ENCODE measurements around the gene GRIN3B. TPM values are rescaled to one million over a fixed set of nuclear protein-coding genes. Genes with fewer than 3 reads are reported as not detected.

Gene GRIN3B
- total and polyA plus RNA-seq, 2 of the 4 experiments (the other 2 are of a cell fraction) = under 0.01 to 0.91 TPM

DNA sequence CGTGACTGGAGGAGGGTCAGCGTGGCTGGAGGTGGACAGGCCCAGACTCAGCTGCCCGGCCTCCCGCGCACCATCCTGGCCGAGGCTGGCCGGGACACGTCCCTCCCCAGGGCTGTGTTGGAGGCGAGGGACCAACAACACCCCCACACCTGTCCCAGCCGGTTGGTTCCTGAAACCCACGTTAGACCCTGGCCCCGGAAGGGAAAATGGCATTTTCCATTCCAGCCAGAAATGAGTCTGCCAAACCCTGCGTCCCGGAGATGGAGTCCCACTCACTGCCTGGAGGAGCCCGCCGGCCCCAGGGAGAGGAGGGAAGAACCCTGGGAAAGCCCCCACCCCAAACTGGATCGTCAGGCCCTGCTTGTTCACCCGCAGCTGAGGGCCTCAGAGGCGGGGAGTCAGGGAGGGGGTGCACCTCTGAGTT, 20.9 kb upstream of the GRIN3B start:
- Histone ChIP-seq H2BK120ac (ENCODE audit: low read depth, low read length) (no peak overlapping the region), H2BK15ac (ENCODE audit: low read depth, low read length) (no peak overlapping the region), H3K9me3 (ENCODE audit: control insufficient read depth, insufficient read depth, low read length) (no peaks in the 10 kb centered on the region), H3K9me1 (ENCODE audit: insufficient read depth, low read length) (no peaks in the 10 kb centered on the region), H3K4ac (ENCODE audit: low read depth, low read length) (no peak overlapping the region), H2AFZ (replicated peaks; ENCODE audit: low read length, poor library complexity) (no peak overlapping the region), H3K18ac (ENCODE audit: low read depth, low read length) (no peak overlapping the region), H3K27ac (ENCODE audit: insufficient read depth, low read length) (no peak overlapping the region), H3K4me3 (ENCODE audit: insufficient read depth, low read depth, low read length) (no peak overlapping the region), H3K23ac (ENCODE audit: low read depth, low read length) (no peak overlapping the region), H3K79me1 (ENCODE audit: low read depth in 1 of 2, low read length in 2 of 2) (peaks cover 0 to 9% of the 10 kb centered on the region in 2 experiments; a peak in 2 of 4 replicates), H3K14ac (replicated peaks; ENCODE audit: low read depth, low read length) (no peak overlapping the region), H2BK20ac (ENCODE audit: low read depth, low read length) (no peak overlapping the region), H3K56ac (ENCODE audit: extremely low read depth, insufficient read depth, low read length) (no peak overlapping the region), H4K5ac (ENCODE audit: low read depth, low read length) (no peak overlapping the region), H3K4me1 (ENCODE audit: control insufficient read depth, insufficient read depth, low read length) (peaks cover 11% of the 10 kb centered on the region), H3K9ac (ENCODE audit: low read depth, low read length) (no peak overlapping the region), H3K27me3 (ENCODE audit: control insufficient read depth, insufficient read depth, low read length) (no peaks in the 10 kb centered on the region), H3K36me3 (ENCODE audit: control insufficient read depth, insufficient read depth, low read length) (peaks cover 6% of the 10 kb centered on the region; the same call in 1 of the 2 replicates), H2AK5ac (ENCODE audit: low read depth, low read length) (peak overlapping the region; percentile 50; the same call in 1 of the 2 replicates), H4K91ac (ENCODE audit: insufficient read depth, low read depth, low read length) (no peak overlapping the region), H2AK9ac (replicated peaks; ENCODE audit: low read depth, low read length, poor library complexity) (peak overlapping the region; percentile 82), H4K20me1 (ENCODE audit: insufficient read depth, low read length) (no peaks in the 10 kb centered on the region), H2BK5ac (ENCODE audit: low read depth, low read length, poor library complexity, severe bottlenecking) (no peak overlapping the region), H4K8ac (ENCODE audit: low read depth in 2 of 2, low read length in 2 of 2) (no peak overlapping the region), H3K4me2 (ENCODE audit: low read depth, low read length) (no peak overlapping the region)
- intact Hi-C loops (cut with micrococcal nuclease) = no loop called here
- ChIA-PET POLR2A (ENCODE audit: unreplicated experiment) (no interaction called here), CTCF (interaction anchor here (0.6 to 1.4 kb wide), 2 partner anchors 9 to 30 kb away, joined by 3 read pairs; no protein-coding TSS in a partner anchor)
- in situ Hi-C loops (cut with MboI; ENCODE audit: low sequenced_read_pairs) = no loop called here
- BruUV-seq (replicated peaks) = no TSS peak
- no peak for ATAC-seq (ENCODE audit: low read depth)
- TF ChIP-seq, protein P1, sequence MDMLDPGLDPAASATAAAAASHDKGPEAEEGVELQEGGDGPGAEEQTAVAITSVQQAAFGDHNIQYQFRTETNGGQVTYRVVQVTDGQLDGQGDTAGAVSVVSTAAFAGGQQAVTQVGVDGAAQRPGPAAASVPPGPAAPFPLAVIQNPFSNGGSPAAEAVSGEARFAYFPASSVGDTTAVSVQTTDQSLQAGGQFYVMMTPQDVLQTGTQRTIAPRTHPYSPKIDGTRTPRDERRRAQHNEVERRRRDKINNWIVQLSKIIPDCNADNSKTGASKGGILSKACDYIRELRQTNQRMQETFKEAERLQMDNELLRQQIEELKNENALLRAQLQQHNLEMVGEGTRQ (IDR thresholded peaks at IDR 0.05; ENCODE audit: low read depth, low read length) = no peak
- TF ChIP-seq MAFK (IDR thresholded peaks at IDR 0.05; ENCODE audit: low read depth, low read length) = no peak
- DNase-seq = no peak
- dilution Hi-C loops (cut with HindIII; ENCODE audit: low sequenced_read_pairs, unreplicated experiment) = no loop called here
- WGBS, 2 experiments (ENCODE audit: extremely low coverage in 2 of 2, insufficient read length in 1 of 2) = 71% methylated on average over 8 of the region's 19 CpGs; no CpG with 5 or more reads in 1 of the 2 experiments

Data from IMR-90 (cell line).